Lung (tissue), 16 donors: ENCODE measurements around the gene ROPN1B. TPM values are rescaled to one million over a fixed set of nuclear protein-coding genes. Genes with fewer than 3 reads are reported as not detected.
"Not testable (repeated sequence)": the region's sequence is repeated elsewhere in the genome, so short reads cannot be mapped to it uniquely, and the experiment has no call there.

Source experiments
- ATAC-seq: fragments of 200-7000 bp; cut with Tn5 transposase; one replicate; pipeline ENCODE4 v1.9.1; 2020; ENCODE audit warnings: moderate number of reproducible peaks; ENCODE audit not compliant: insufficient read depth, low FRiP score
- DNase-seq, 3 donors: peaks; one replicate each; pipeline ENCODE4 v3.0.0-alpha.2; 2013 to 2017
- H3K27ac ChIP-seq, 2 donors: one replicate each; pipeline ENCODE4 v1.5.1; 2013; ENCODE audit warnings: mild to moderate bottlenecking in 2 of 2, moderate library complexity in 2 of 2, control low read depth in 1 of 2, inconsistent platforms in 1 of 2, low read depth in 1 of 2, low read length in 1 of 2
- H3K27me3 ChIP-seq, 3 donors: one replicate each; pipeline ENCODE4 v1.5.1; 2013; ENCODE audit warnings: low read length in 2 of 3; ENCODE audit not compliant: control insufficient read depth in 3 of 3, insufficient read depth in 3 of 3
- H3K36me3 ChIP-seq, 4 donors: one replicate each; pipeline ENCODE4 v1.5.1; 2013; ENCODE audit warnings: low read length in 4 of 4, mild to moderate bottlenecking in 1 of 4, moderate library complexity in 1 of 4; ENCODE audit not compliant: control insufficient read depth in 4 of 4, insufficient read depth in 4 of 4
- H3K4me1 ChIP-seq, 5 donors: one replicate each; pipeline ENCODE4 v1.5.1; 2013; ENCODE audit warnings: low read length in 5 of 5, mild to moderate bottlenecking in 2 of 5, moderate library complexity in 1 of 5; ENCODE audit not compliant: control insufficient read depth in 5 of 5, insufficient read depth in 5 of 5
- H3K4me3 ChIP-seq: one replicate; pipeline ENCODE4 v1.5.1; 2013; ENCODE audit warnings: mild to moderate bottlenecking, control low read depth, moderate library complexity
- H3K9ac ChIP-seq, 2 donors: one replicate each; pipeline ENCODE4 v1.5.1; 2013; ENCODE audit warnings: low read length in 2 of 2, control low read depth in 1 of 2; ENCODE audit not compliant: insufficient read depth in 1 of 2
- H3K9me3 ChIP-seq, 4 donors: one replicate each; pipeline ENCODE4 v1.5.1; 2013; ENCODE audit warnings: low read length in 3 of 4, mild to moderate bottlenecking in 1 of 4, moderate library complexity in 1 of 4; ENCODE audit not compliant: control insufficient read depth in 4 of 4, insufficient read depth in 3 of 4
- CTCF ChIP-seq: IDR thresholded peaks from 2 replicates; pipeline ENCODE4 v1.5.1; 2012; ENCODE audit warnings: mild to moderate bottlenecking; ENCODE audit errors: control extremely low read depth, extremely low read depth
- WGBS, 2 donors: extraction: QIAGEN DNeasy Blood & Tissue Kit; methylation state at CpG; one replicate each; pipeline ENCODE4 v1.1.7; 2013; 5-methylcytosine and 5-hydroxymethylcytosine counted together
- long read RNA-seq, 5 donors: transcript quantifications; one replicate each; lab custom pipeline, GENCODE V29; 2026
- polyA plus RNA-seq, 2 donors: library from polyadenylated mRNA; stranded (reverse); fragments of 200-250 nt; gene quantifications; one replicate each; pipeline ENCODE4 v1.2.1, GENCODE V29; 2013
- total RNA-seq, 2 donors: library from RNA; depleted of rRNA in 1 of 2; stranded (reverse); fragments of >200 nt in 1 of 2; gene quantifications; one replicate each; pipeline ENCODE4 v1.2.1, GENCODE V29; 2014 to 2021
- donor health status: control.
- donor health status: control.
- donor health status: Bipolar disorder and iron deficiency.
- donor health status: healthy.
- donor health status: DM: yes; HTN: yes; CAD: no.

Gene ROPN1B
- total RNA-seq (under 1 TPM; 0.34 to 0.67 TPM), polyA plus RNA-seq (under 1 TPM; 0.14 to 0.61 TPM)
- long read RNA-seq, donor 1: 0 reads
- long read RNA-seq, donor 2: 0 reads
- long read RNA-seq, donor 3: 0 reads
- long read RNA-seq, donor 4: 0 reads
- long read RNA-seq, donor 5: 0 reads

GRCh38 chr3:125968701-125969592 lies at the start of gene ROPN1B:
TSS of gene ROPN1B (plus strand) at chr3:125969178. CDS start at chr3:125972055, 2,877 bp downstream.
- WGBS, 2 donors: 12 to 31% methylated on average over 2 of the region's 50 CpGs
- not testable (repeated sequence) for H3K4me3 ChIP-seq

GRCh38 chr3:125920191-125920590 lies 48.8 kb upstream of the ROPN1B start:
- H3K36me3 ChIP-seq, H3K27ac ChIP-seq, ATAC-seq, DNase-seq, H3K9ac ChIP-seq, H3K4me1 ChIP-seq, H3K27me3 ChIP-seq, H3K4me3 ChIP-seq, H3K9me3 ChIP-seq: not testable (repeated sequence)
- 78 to 86% methylated on average over 9 to 10 of the region's 10 CpGs for WGBS, 2 donors

More at GRCh38 chr3:125968701-125969592, at the start of gene ROPN1B:
- H3K9me3 ChIP-seq, H3K36me3 ChIP-seq, H3K4me1 ChIP-seq, DNase-seq, H3K27ac ChIP-seq, H3K9ac ChIP-seq: not testable (repeated sequence)
- H3K27me3 ChIP-seq: peaks cover 0 to 28% (median 21%) of the 10 kb centered on the region in 3 donors
- peak; percentile 70 for ATAC-seq

- WGBS, 2 donors: 87 to 93% methylated on average over 13 to 14 of the region's 14 CpGs
- H3K27me3 ChIP-seq, ATAC-seq, H3K4me1 ChIP-seq, DNase-seq, H3K9me3 ChIP-seq, H3K9ac ChIP-seq, H3K4me3 ChIP-seq, H3K36me3 ChIP-seq, H3K27ac ChIP-seq: not testable (repeated sequence)
Measured at GRCh38 chr3:125920751-125921279, 48.2 kb upstream of the ROPN1B start.

GRCh38 chr3:125921712-125922111 lies 47.3 kb upstream of the ROPN1B start:
- TF ChIP-seq CTCF: peak; percentile 3
- H3K4me3 ChIP-seq, ATAC-seq, H3K9me3 ChIP-seq, H3K9ac ChIP-seq, H3K4me1 ChIP-seq, H3K36me3 ChIP-seq, H3K27ac ChIP-seq, H3K27me3 ChIP-seq: not testable (repeated sequence)
- 65 to 72% methylated on average over 5 of the region's 5 CpGs for WGBS, 2 donors
- peak; percentile 21 to 45 (median 44) for DNase-seq

GRCh38 chr3:125923324-125924115 lies 45.5 kb upstream of the ROPN1B start:
- not testable (repeated sequence) for H3K4me1 ChIP-seq, DNase-seq, H3K9me3 ChIP-seq, H3K27me3 ChIP-seq, H3K4me3 ChIP-seq, H3K27ac ChIP-seq, H3K9ac ChIP-seq, ATAC-seq, H3K36me3 ChIP-seq
- WGBS, 2 donors: 90 to 96% methylated on average over 16 of the region's 16 CpGs

- H3K4me1 ChIP-seq, DNase-seq, H3K27ac ChIP-seq, H3K9ac ChIP-seq, H3K36me3 ChIP-seq, ATAC-seq, H3K4me3 ChIP-seq, H3K9me3 ChIP-seq, H3K27me3 ChIP-seq: not testable (repeated sequence)
- 73 to 77% methylated on average over 8 to 9 of the region's 9 CpGs for WGBS, 2 donors
Measured at GRCh38 chr3:125924276-125924675, 44.7 kb upstream of the ROPN1B start.

GRCh38 chr3:125925727-125926126 lies 43.3 kb upstream of the ROPN1B start:
- ATAC-seq, H3K27ac ChIP-seq, H3K9me3 ChIP-seq, H3K27me3 ChIP-seq, H3K36me3 ChIP-seq, H3K4me1 ChIP-seq, H3K4me3 ChIP-seq, DNase-seq, H3K9ac ChIP-seq: not testable (repeated sequence)
- 94 to 95% methylated on average over 13 of the region's 13 CpGs for WGBS, 2 donors
